CD4-positive, alpha-beta T cell (primary cell): ENCODE measurements around the gene GOLGA6L2. TPM values are rescaled to one million over a fixed set of nuclear protein-coding genes. Genes with fewer than 3 reads are reported as not detected.

Experiments used
- ATAC-seq: fragments of 200-7000 bp; cut with Tn5 transposase; one replicate; pipeline ENCODE4 v1.10.0; 2022; ENCODE audit warnings: mild to moderate bottlenecking; ENCODE audit not compliant: poor library complexity
- CTCF ChIA-PET: fragments of 350-600 bp; sonication (Branson Sonifier 250); formaldehyde crosslinking; loops from one replicate; lab custom pipeline; 2021; ENCODE audit warnings: antibody characterized with exemption, inconsistent platforms; lab: Charles Lee
- POLR2A ChIA-PET: fragments of 350-600 bp; sonication (Branson Sonifier 250); formaldehyde crosslinking; loops from one replicate; lab custom pipeline; 2021; ENCODE audit warnings: antibody characterized with exemption, inconsistent platforms; lab: Charles Lee
- DNase-seq, 14 experiments: peaks; one replicate each; pipeline ENCODE4 v3.0.0-alpha.2; 2013 to 2020; ENCODE audit warnings: mixed read lengths in 2 of 14
- H3K27ac ChIP-seq, 2 donors: one replicate each; pipeline versions ENCODE4 v1.5.1 to v1.7.0; 2013; ENCODE audit warnings: low read length in 2 of 2, low read depth in 1 of 2, mild to moderate bottlenecking in 1 of 2
- H3K27me3 ChIP-seq, 2 experiments: 1 replicate in 1 of 2; 2 replicates in 1 of 2; pipeline versions ENCODE4 v1.6.1 to v1.7.0; 2013; ENCODE audit warnings: low read length in 2 of 2, control low read depth in 1 of 2, mild to moderate bottlenecking in 1 of 2, moderate library complexity in 1 of 2; ENCODE audit not compliant: insufficient read depth in 2 of 2, control insufficient read depth in 1 of 2
- H3K36me3 ChIP-seq: one replicate; pipeline ENCODE4 v1.6.1; 2013; ENCODE audit warnings: low read length, control low read depth; ENCODE audit not compliant: insufficient read depth
- H3K4me1 ChIP-seq: one replicate; pipeline ENCODE4 v1.6.1; 2013; ENCODE audit warnings: low read length, control low read depth; ENCODE audit not compliant: insufficient read depth
- H3K4me3 ChIP-seq: one replicate; pipeline ENCODE4 v1.5.1; 2013; ENCODE audit warnings: mild to moderate bottlenecking, low read length, moderate library complexity
- H3K9me3 ChIP-seq, 2 experiments: 1 replicate in 1 of 2; 2 replicates in 1 of 2; pipeline versions ENCODE4 v1.6.1 to v1.7.0; 2013; ENCODE audit warnings: low read length in 2 of 2, mild to moderate bottlenecking in 2 of 2, control low read depth in 1 of 2, moderate library complexity in 1 of 2; ENCODE audit not compliant: control insufficient read depth in 1 of 2, insufficient read depth in 1 of 2
- H3K27ac Mint-ChIP-seq: one replicate; pipeline ENCODE4 v1.8.0; 2020; ENCODE audit warnings: mixed read lengths
- H3K27me3 Mint-ChIP-seq: one replicate; pipeline ENCODE4 v1.8.0; 2021; ENCODE audit warnings: mixed read lengths
- H3K36me3 Mint-ChIP-seq: one replicate; pipeline ENCODE4 v1.8.0; 2021; ENCODE audit warnings: low read depth, mixed read lengths
- H3K4me1 Mint-ChIP-seq: one replicate; pipeline ENCODE4 v1.8.0; 2021; ENCODE audit warnings: low read depth, mixed read lengths
- H3K4me3 Mint-ChIP-seq: one replicate; pipeline ENCODE4 v1.8.0; 2020; ENCODE audit warnings: mild to moderate bottlenecking, mixed read lengths
- H3K9me3 Mint-ChIP-seq: one replicate; pipeline ENCODE4 v1.8.0; 2020; ENCODE audit warnings: mixed read lengths
- intact Hi-C, 2 experiments: fragments of 100-400 bp; cut with DNase I in 1 of 2; cut with micrococcal nuclease in 1 of 2; formaldehyde crosslinking; loops; one replicate each; pipeline versions ENCODE4 v1.15.1 to v1.9.0; 2023 to 2025; cut with DNase I, micrococcal nuclease
- total RNA-seq, 174 experiments: library from RNA in 2 of 174; stranded (reverse) in 2 of 174; gene quantifications; one replicate each; pipeline ENCODE4 v1.2.3 and lab custom pipeline; 2021 to 2026
- TF ChIP-seq, protein P1 (sequence below): fragments of 200-600 bp; IDR thresholded peaks from one replicate; pipeline ENCODE4 v1.8.0; 2022; ENCODE audit warnings: antibody characterized with exemption, mild to moderate bottlenecking

The GOLGA6L2 gene
- total RNA-seq, 2 experiments from 2014 or later: not detected

DNA sequence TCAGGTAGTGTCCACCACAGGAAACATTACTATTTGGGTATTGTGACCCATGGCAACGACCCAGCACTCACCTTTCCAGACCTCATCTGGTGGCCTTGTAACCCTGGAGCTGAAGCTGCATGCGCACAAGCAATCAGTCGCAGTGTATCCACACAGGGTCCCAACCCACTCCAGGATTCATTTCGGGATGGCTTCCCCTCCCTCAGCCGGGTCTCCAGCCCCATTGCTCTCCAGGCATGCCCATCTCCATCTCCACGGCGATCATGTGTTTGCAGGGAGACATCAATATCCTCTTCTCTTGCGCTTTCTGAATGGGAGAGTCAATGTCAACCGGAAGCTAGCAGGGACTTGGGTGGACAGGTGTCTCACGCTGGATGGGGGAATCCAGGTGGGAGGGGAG lies 35.2 kb downstream of the GOLGA6L2 start:
- Mint-ChIP-seq H3K27me3 (peaks cover 2% of the 10 kb centered on the region), H3K9me3 (no peaks in the 10 kb centered on the region), H3K4me1 (no peaks in the 10 kb centered on the region), H3K27ac (no peak overlapping the region), H3K36me3 (no peaks in the 10 kb centered on the region), H3K4me3 (no peak overlapping the region)
- Histone ChIP-seq H3K9me3 (peaks cover 0 to 5% of the 10 kb centered on the region in 2 experiments), H3K36me3 (no peaks in the 10 kb centered on the region), H3K27ac (no peak overlapping the region), H3K27me3 (no peaks in the 10 kb centered on the region), H3K4me1 (no peaks in the 10 kb centered on the region), H3K4me3 (no peak overlapping the region)
- TF ChIP-seq, protein P1, sequence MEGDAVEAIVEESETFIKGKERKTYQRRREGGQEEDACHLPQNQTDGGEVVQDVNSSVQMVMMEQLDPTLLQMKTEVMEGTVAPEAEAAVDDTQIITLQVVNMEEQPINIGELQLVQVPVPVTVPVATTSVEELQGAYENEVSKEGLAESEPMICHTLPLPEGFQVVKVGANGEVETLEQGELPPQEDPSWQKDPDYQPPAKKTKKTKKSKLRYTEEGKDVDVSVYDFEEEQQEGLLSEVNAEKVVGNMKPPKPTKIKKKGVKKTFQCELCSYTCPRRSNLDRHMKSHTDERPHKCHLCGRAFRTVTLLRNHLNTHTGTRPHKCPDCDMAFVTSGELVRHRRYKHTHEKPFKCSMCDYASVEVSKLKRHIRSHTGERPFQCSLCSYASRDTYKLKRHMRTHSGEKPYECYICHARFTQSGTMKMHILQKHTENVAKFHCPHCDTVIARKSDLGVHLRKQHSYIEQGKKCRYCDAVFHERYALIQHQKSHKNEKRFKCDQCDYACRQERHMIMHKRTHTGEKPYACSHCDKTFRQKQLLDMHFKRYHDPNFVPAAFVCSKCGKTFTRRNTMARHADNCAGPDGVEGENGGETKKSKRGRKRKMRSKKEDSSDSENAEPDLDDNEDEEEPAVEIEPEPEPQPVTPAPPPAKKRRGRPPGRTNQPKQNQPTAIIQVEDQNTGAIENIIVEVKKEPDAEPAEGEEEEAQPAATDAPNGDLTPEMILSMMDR: no peak
- no peak for DNase-seq
- CTCF ChIA-PET: no interaction called here
- ATAC-seq: no peak
- intact Hi-C loops: no loop called here
- POLR2A ChIA-PET: no interaction called here

DNA sequence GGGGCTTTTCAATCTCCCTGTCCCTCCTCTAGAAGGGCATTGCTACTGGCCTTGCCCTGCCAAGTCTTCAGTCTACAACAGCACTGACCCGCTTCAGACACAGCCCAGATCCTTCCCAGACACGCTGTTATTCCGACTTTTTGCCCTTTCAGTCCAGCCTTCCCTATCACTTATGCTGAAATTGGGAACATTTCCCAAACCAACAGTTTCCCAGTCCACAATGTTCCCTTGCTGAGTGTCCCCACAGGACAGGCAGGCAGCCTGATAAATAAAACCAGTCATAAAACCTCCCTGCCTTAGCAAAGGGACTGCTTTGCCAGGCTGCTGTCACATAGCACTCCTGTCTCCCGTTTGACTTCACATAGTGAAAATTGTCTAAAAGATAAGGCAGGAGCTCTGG lies 43.5 kb downstream of the GOLGA6L2 start:
- H3K27ac ChIP-seq: no peak overlapping the region
- no peaks in the 10 kb centered on the region for H3K4me1 ChIP-seq
- ChIA-PET POLR2A (no interaction called here), CTCF (no interaction called here)
- H3K36me3 ChIP-seq: no peaks in the 10 kb centered on the region
- no peak for DNase-seq
- H3K27ac Mint-ChIP-seq: no peak overlapping the region
- H3K4me3 Mint-ChIP-seq: no peak overlapping the region
- H3K4me1 Mint-ChIP-seq: no peaks in the 10 kb centered on the region
- intact Hi-C loops: no loop called here
- ATAC-seq: no peak
- H3K9me3 ChIP-seq: no peaks in the 10 kb centered on the region
- peaks cover 14% of the 10 kb centered on the region for H3K27me3 Mint-ChIP-seq
- H3K4me3 ChIP-seq: no peak overlapping the region
- no peaks in the 10 kb centered on the region for H3K36me3 Mint-ChIP-seq
- no peaks in the 10 kb centered on the region for H3K9me3 Mint-ChIP-seq
- H3K27me3 ChIP-seq: no peaks in the 10 kb centered on the region
- TF ChIP-seq, protein P1: no peak

DNA sequence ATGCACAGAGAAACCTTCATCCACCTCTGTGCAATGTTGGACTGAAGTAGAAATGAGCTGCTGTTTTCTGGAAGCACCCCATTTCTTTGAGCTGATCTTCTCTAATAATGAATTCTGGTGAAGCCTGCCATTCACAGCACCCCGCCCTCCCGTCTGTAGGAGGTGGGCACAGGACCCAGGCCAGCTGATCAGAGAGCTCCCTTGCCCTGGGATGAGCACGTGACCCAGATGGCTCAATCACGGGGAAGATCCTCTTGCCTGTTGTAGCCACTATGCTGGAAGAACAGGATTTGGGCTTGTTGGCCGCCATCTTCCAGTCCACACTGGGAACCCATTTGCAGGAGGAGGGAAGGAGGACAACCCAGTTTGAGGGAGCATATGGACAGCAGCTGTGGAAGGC lies 44.5 kb downstream of the GOLGA6L2 start:
- no peaks in the 10 kb centered on the region for H3K36me3 ChIP-seq
- ATAC-seq (no peak), DNase-seq (no peak)
- H3K4me1 ChIP-seq: no peaks in the 10 kb centered on the region
- peaks cover 18% of the 10 kb centered on the region for H3K27me3 Mint-ChIP-seq
- H3K4me1 Mint-ChIP-seq: no peaks in the 10 kb centered on the region
- ChIA-PET CTCF (no interaction called here), POLR2A (no interaction called here)
- no peak overlapping the region for H3K4me3 Mint-ChIP-seq
- no peak overlapping the region for H3K4me3 ChIP-seq
- no peak overlapping the region for H3K27ac ChIP-seq
- H3K27me3 ChIP-seq: no peaks in the 10 kb centered on the region
- H3K36me3 Mint-ChIP-seq: no peaks in the 10 kb centered on the region
- H3K9me3 Mint-ChIP-seq: no peaks in the 10 kb centered on the region
- TF ChIP-seq, protein P1: no peak
- H3K9me3 ChIP-seq: no peaks in the 10 kb centered on the region
- no peak overlapping the region for H3K27ac Mint-ChIP-seq
- intact Hi-C loops: no loop called here
